ENCODE measurements around the gene YAE1.

The YAE1 gene

GRCh38 chr7:39607865-39608264, 41.7 kb downstream of the YAE1 start:
- no peak for DNase-seq (ENCODE audit: low read depth in 2 of 2)

- DNase-seq (ENCODE audit: low read depth in 2 of 2) = no peak
These were observed 42.1 kb downstream of the YAE1 start for GRCh38 chr7:39608278-39608677.

- no peak for DNase-seq (ENCODE audit: low read depth in 2 of 2)
These were observed 43.1 kb downstream of the YAE1 start for GRCh38 chr7:39609113-39609934.

GRCh38 chr7:39609935-39610263, 43.7 kb downstream of the YAE1 start:
- no peak for DNase-seq (ENCODE audit: low read depth in 2 of 2)

- no peak for DNase-seq (ENCODE audit: low read depth in 2 of 2)
These were observed 47.4 kb downstream of the YAE1 start for GRCh38 chr7:39613577-39613976.

GRCh38 chr7:39614299-39614698, 48.1 kb downstream of the YAE1 start:
- no peak for DNase-seq (ENCODE audit: low read depth in 2 of 2)

GRCh38 chr7:39615350-39615975, 49.3 kb downstream of the YAE1 start:
- DNase-seq (ENCODE audit: low read depth in 2 of 2) = no peak

GRCh38 chr7:39616138-39616537, 49.9 kb downstream of the YAE1 start:
- no peak for DNase-seq (ENCODE audit: low read depth in 2 of 2)

GRCh38 chr7:39617005-39617404, 50.8 kb downstream of the YAE1 start:
- DNase-seq (ENCODE audit: low read depth in 2 of 2) = no peak

GRCh38 chr7:39618868-39619267, 52.7 kb downstream of the YAE1 start:
- DNase-seq (ENCODE audit: low read depth in 2 of 2) = no peak

- no peak for DNase-seq (ENCODE audit: low read depth in 2 of 2)
These were observed 54.3 kb downstream of the YAE1 start for GRCh38 chr7:39620486-39620885.

- no peak for DNase-seq (ENCODE audit: low read depth in 2 of 2)
These were observed 55.1 kb downstream of the YAE1 start for GRCh38 chr7:39621261-39621660.

GRCh38 chr7:39621784-39622411, 55.7 kb downstream of the YAE1 start:
- no peak for DNase-seq (ENCODE audit: low read depth in 2 of 2)

Data from activated CD8-positive, alpha-beta memory T cell treated with anti-CD3 and anti-CD28 coated beads for 4 hours (primary cell).